ENCODE data around the gene UBE2F.

- TF ChIP-seq EZH2phosphoT487 (IDR thresholded peaks at IDR 0.05; ENCODE audit: low read depth) (no peak), CTCF (IDR thresholded peaks at IDR 0.05; ENCODE audit: low read depth, low read length) (no peak)
Measured at GRCh38 chr2:237962432-237963084, 4.3 kb upstream of the UBE2F start.
